NCI-H2107 treated with DMSO at 0.1 percent for 48 hours (cell line): Measurements from ENCODE around the gene SCN1A.
"Not testable (repeated sequence)": the region's sequence is repeated elsewhere in the genome, so short reads cannot be mapped to it uniquely, and the experiment has no call there.

Source experiments
- DNase-seq: peaks from one replicate; lab custom pipeline; 2025; ENCODE audit not compliant: unreplicated experiment; lab: John Stamatoyannopoulos, UW

The SCN1A gene

DNA sequence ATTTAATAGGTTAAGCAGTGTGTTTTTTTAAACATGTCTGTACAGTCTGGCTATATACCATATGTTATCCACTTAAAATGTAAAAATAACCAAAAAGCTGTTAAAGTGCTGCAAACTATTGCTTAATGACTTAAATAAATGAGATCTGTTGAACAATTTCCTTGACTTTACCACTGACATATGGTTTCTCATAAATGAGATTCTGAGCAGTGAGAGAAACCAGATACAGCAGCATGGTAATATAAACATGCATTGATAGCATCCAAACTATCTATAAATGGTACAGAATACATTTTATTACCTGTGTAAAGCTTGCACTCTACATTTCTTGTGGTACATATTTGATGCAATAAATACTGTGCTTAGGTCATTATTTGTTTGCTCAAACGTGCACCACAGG, 138.0 kb downstream of the SCN1A start:
- DNase-seq, result no peak

DNA sequence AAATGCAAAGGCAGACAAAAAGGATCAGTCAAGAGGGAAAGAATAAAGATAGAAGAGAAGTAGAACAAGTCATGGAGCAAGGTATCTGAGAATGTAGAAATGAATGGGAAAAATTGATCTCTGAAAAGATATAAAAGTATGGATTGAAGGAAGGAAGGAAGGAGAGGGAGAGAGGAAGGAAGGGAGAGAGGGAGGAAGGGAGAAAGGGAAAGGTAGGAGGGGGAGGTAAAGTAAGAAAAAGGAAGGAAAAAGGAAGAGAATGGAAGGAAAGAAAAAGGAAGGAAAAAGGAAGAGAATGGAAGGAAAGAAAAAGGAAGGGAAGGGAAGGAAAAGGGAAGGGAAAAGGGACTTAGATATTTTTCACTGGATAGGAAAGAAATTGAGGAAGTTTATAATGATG, 142.7 kb downstream of the SCN1A start:
- DNase-seq, result no peak

DNA sequence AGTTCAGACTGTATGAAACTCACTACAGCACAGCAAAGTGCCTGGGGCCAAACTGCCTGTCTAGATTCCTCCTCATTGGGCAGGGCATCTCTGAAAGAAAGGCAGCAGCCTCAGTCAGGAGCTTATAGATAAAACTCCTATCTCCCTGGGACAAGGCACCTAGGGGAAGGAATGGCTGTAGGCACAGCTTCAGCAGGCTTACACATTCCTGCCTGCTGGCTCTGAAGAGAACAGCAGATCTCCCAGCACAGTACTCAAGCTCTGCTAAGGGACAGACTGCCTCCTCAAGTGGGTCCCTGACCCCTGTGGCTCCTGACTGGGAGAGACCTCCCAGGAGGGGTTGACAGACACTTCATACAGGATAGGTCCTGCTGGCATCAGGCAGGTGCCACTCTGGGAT, 155.7 kb downstream of the SCN1A start:
- DNase-seq, result not testable (repeated sequence)

DNA sequence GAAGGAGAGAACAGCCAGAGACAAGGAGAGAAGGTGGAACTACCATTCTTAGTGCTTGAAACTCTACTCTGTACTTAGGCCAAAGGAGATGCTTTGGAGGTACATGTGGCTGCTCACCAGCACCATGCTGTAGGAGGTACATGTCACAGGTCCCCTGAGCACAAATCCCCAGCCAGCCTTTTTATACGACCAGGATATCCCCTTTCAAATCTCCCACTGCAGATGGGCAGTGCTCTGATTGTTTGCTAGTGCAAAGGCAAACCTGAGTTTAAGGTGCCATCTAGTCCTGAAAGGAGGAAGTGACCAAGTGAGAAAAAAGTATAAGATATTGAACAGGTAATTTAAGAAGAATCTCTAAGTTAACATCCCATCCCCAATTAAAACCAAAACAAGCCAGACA, 157.2 kb downstream of the SCN1A start:
- no peak for DNase-seq

DNA sequence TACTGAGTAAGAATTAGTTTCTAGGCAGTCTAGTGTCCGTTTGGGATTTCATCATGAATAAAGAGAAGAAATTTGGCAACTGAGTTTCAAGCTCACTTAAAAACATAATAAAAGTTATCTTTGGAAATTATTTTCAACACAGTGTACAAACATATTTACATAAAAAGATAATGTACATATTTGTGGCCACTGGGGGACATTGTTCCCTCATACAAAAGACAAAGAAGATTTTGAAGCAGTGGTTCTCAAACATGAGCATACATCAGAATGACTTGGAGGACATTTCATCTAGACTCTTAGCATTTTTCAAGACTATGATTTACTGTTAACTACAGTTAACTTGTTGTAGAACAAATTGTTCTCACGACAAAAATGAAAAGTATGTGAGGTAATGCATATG, 158.6 kb downstream of the SCN1A start:
- no peak for DNase-seq

DNA sequence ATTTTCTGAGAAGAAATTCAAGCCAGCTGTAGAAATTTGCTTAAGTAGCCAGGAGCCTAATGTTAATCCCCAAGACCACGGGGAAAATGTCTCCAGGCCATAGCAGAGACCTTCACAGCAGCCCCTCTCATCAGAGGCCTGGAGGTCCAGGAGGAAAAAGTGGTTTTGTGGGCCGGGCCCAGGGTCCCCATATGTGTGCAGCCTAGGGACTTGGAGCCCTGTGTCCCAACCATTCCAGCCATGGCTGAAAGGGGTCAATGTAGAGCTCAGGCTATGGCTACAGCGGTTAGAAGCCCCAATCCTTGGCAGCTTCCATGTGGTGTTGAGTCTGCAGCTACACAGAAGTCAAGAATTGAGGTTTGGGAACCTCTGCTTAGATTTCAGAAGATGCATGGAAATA, 160.1 kb downstream of the SCN1A start:
- no peak for DNase-seq

GRCh38 chr2:165961818-165962217, 166.0 kb downstream of the SCN1A start:
- DNase-seq, result no peak

DNA sequence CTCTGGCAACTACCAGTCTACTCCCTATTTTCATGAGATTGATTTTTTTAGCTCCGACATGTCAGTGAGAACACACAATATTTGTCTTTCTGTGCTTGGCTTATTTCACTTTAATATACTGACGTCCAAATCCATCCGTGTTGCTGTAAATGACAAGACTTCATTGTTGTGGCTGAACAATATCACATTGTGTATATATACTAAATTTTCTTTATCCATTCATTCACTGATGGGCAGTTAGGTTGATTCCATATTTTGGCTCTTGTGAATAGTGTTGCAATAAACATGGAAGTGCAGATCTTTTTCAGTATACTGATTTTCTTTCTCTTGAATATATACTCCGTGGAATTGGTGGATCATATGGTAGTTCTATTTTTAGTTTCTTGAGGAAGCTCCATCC, 168.4 kb downstream of the SCN1A start:
- DNase-seq, result no peak

DNA sequence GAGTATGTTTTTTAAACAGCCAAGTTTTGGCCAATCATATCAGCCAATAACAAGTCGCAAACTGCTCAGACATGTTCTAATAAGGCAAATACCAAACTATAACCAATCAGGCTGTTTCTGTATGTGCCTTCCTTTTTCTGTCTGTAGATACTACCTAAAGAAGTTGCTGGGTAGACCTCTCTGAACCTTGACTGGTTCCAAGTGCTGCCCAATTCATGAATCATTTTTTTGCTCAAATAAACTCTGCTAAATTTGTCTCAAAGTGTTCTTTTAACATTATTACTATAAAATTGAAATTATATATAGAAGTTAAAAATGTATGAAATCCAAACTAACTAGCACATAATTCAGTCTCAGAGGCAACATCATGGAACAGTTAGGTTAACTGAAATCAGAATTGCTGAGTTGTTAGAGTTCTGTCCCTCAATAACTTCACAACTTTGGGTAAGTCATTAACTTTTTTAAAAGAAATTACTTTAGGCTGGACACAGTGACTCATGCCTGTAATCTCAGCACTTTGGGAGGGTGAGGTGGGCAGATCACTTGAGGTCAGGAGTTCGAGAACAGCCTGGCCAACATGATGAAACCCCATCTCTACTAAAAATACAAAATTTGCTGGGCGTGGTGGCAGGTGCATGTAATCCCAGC, 169.4 kb downstream of the SCN1A start:
- no peak for DNase-seq

DNA sequence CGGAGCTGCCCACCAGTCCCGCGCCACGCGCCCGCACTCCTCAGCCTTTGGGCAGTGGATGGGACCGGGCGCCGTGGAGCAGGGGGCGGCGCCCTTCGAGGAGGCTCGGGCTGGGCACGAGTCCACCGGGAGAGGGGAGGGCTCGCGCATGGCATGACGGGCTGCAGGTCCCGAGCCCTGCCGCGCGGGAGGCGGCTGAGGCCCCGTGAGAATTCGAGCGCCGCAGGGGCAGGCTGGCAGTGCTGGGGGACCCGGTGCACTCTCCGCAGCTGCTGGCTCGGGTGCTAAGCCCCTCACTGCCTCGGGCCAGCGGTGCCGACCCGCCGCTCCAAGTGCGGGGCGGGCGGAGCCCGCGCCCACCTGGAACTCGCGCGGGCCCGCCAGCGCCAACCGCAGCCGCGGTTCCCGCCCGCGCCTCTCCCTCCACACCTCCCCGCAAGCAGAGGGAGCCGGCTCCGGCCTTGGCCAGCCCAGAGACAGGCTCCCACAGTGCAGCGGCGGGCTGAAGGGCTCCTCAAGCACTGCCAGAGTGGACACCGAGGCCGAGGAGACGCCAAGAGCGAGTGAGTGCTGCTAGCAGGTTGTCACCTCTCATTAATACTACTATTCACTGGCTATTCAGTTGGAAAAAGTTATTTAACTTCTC, 170.7 kb downstream of the SCN1A start:
- DNase-seq, result no peak

GRCh38 chr2:165953655-165954606, 173.9 kb downstream of the SCN1A start, which contains the start of gene TTC21B:
TSS of gene TTC21B (minus strand) at chr2:165953776. CDS start at chr2:165953705, 71 bp downstream.
- peak; percentile 91 for DNase-seq

GRCh38 chr2:165953306-165953654, 174.5 kb downstream of the SCN1A start:
- peak; percentile 46 for DNase-seq

- peak; percentile 15 for DNase-seq
These were observed 175.0 kb downstream of the SCN1A start for GRCh38 chr2:165952741-165953211.

GRCh38 chr2:165952085-165952484, 175.7 kb downstream of the SCN1A start:
- DNase-seq, result no peak

DNA sequence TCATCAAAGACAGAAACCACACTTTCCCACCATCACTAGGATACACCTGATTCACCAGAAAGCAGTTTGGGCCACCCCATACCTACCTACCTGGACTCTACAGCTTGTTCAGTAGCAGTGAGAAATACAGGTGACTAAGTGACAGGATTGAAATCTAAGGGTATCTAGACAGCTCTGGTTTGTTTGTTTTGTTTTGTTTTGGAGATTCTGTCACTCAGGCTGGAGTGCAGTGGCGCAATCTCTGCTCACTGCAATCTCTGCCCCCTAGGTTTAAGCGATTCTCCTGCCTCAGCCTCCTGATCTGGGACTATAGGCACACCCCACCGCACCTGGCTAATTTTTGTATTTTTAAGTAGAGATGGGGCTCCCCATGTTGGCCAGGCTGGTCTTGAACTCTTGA, 177.4 kb downstream of the SCN1A start:
- no peak for DNase-seq

GRCh38 chr2:165941827-165942226, 186.0 kb downstream of the SCN1A start:
- DNase-seq, result no peak

GRCh38 chr2:165938237-165938636, 189.6 kb downstream of the SCN1A start:
- DNase-seq, result no peak
